ENCODE results near the gene TRIP13.
"Not testable (repeated sequence)": the region's sequence is repeated elsewhere in the genome, so short reads cannot be mapped to it uniquely, and the experiment has no call there.

TRIP13 gene

GRCh38 chr5:922436-923280 is 30.0 kb downstream of the TRIP13 start:
- DNase-seq = no peak

DNA sequence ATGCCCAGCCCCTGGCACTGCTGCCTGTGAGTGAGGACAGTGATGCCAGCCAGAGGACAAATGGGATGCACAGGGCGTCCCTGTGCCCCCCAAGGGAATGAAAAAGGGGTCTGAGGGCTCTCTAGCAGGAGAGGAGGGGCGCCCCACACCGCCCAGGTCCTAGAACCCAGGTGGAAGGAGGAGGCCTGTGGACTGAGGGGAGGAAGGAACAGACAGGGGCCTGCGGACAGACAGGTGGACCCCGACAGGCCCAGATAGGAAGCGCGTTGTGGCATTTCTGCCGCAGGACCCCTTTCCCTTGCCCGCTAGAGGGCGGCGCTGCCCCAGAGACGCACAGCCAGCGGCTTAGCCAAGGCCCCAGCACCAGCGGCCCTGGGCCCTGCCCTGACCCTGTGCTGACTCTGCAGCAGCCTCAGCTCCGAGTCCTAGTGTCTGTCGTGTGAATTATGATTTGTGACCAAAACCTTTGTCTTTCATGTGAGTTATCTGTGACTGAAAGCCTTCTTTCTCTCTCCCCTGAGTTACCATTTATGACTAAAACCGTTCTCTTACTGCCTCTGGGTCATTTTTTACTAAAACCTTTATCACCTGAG is 30.7 kb downstream of the TRIP13 start:
- DNase-seq = peak; percentile 93

GRCh38 chr5:926417-927171 is 33.9 kb downstream of the TRIP13 start:
- peak; percentile 65 for DNase-seq

- no peak for DNase-seq
Observed at GRCh38 chr5:927172-928015, 34.7 kb downstream of the TRIP13 start.

DNA sequence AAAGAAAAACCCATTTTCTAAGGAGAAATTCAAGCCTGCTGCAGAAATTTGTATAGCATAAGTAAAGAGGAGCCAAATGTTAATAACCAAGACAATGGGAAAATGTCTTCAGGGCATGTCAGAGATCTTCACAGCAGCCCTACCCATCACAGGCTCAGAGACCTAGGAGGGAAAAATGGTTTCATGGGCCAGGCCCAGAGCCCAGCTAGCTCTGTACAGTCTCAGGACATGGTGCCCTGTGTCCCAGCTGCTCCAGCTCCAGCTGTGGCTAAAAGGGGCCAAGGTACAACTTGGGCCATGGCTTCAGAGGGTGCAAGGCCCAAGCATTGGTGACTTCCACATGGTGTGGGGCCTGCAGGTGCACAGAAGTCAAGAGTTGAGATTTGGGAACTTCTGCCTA is 36.5 kb downstream of the TRIP13 start:
- not testable (repeated sequence) for DNase-seq

GRCh38 chr5:929596-929995 is 36.9 kb downstream of the TRIP13 start:
- no peak for DNase-seq

DNA sequence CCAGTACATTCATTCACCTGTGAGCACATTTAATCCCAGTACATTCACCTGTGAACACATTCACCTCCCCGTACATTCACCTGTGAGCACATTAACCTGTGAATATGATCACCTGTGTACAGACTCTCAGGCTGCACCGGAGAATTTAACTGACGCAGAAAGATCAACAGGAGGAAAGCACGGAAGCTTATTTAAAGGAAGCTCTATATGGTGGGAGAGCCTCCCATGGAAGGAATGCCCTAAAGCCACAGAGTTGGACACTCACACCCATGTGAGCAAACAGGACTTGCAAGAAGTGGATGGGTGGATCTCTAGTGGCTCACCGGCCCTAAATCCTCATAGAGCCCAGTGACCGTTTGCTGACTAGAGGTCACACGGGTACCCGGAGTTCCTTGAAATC is 38.2 kb downstream of the TRIP13 start:
- DNase-seq = no peak

DNA sequence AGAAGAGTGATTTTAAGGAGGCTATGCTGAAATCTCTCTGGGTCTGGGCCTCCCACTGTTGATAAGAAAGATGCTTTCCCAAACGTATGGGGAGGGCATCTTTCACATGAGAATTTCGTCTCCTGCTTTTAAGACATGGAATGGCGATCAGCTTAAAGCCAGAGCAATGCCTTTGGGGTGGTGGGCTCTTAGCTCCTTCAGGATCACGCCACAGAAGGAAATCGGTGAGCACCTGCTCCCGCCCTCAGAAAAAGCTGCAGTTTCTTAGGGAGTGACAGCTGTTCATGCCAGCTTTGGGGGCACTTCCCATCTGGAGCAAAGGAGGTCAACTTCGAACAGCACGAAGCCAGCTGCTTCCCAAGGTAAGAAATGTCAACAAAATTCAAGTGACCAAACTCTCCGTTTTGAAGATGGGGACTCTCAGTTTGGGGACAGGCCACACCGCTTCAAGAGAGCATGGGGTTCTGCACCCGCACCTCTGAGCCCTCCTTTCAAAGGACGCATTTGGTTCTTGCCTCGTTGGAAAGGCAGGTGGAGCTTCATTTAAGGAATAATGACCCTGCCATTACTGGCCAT is 39.0 kb downstream of the TRIP13 start:
- no peak for DNase-seq

DNA sequence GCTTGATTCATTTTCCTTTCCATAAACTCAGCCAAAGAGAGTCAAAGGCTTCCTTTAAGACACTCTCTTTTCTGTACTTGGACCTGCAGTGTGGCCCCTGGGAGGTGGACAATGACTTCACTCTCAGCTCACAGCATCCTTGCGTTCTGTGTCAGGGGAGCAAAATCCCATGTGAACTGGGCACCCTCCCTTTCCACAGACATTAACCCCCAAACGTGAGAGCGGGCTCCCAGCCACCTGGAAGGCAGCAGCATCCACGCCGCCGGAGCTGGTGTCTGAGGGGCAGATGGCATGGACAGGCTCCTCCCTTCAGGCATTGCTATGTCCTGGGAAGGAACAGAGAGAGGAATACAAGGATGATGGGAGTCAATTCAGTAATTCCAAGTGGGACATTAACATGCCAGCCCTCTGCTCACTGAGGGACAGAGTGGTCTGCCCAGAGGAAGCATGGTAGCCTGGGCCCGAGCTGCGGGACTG is 39.5 kb downstream of the TRIP13 start:
- DNase-seq = no peak

DNA sequence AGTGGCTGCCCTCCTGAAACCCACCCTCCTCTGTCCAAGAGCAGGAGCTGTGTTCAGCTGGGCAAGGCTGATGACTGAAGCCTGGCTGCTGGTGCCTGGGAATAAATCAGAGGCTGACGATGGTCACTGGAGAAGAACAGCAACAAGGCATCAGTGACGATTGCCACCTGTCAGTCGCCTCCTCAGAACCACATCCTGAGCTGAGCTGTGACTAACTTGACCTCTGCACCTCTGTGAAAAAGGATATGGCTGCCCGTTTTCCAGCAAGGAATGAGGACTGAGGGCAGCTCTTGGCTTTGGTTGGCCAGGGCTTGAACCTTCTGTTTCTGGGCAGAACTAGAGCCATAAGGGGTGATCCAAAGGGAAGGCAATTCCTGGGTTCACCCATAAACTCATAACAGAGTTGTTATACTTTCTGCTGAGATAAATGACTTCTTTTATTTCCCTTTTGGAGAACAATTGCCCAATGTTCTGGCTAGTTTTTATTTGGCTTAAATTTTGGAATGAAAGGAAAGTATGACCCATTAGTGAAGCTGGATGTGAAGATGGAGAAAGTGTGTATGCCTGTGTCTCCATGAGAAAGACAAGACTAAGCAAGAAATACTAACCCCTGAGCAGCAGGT is 40.1 kb downstream of the TRIP13 start:
- no peak for DNase-seq

- no peak for DNase-seq
Observed at GRCh38 chr5:933251-933861, 40.7 kb downstream of the TRIP13 start.

- DNase-seq = not testable (repeated sequence)
Observed at GRCh38 chr5:933951-934350, 41.3 kb downstream of the TRIP13 start.

GRCh38 chr5:934381-934967 is 41.8 kb downstream of the TRIP13 start:
- DNase-seq = peak; percentile 31

GRCh38 chr5:935510-936084 is 42.9 kb downstream of the TRIP13 start:
- DNase-seq = peak; percentile 83

DNA sequence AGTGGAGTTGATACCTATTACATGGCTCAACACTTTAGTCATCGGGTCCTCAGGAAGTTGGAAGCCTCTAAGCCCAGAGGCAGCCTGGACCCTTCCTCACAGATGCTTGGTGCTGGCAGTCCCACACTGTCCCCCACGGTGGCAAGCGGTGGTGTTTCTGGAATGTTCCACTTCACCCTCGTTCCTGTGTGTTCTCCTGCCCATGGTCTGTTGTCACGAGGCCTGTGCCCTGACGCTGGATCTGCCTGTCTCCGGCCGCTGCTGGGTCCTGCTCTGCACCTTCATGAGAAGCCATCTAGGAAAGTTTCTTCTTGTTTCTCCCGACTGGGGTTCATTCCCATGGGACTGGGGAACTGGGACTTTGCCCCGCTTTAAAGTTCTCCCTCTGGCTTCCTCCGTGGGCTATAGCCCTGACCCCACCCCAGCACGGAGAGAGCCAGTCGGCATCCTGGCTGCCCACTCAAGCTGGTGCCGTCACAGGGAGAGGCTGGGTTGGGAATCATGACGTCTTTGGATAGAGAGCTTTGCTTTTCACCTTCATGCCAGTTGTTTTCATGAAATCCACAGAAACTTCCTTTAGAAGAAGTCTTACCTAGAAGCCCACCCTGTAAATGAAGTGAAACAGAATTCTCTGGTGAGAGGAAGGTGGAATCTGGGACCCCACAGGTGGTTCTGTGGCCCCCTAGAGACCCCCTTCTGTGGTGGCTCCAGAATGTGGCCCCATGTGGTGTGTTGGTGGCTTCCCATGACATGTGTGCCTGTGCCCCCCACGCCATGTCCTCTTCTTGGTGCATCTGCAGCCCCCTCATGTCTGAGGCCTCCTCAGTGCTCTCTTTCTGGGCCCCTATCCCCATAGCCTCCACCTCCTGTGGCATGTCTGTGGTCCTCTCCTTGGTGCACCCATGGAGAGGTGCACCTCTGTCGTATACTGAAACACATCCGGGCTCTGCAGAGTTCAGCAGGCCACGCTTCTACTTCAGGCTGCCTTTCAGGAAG is 43.8 kb downstream of the TRIP13 start:
- no peak for DNase-seq

DNA sequence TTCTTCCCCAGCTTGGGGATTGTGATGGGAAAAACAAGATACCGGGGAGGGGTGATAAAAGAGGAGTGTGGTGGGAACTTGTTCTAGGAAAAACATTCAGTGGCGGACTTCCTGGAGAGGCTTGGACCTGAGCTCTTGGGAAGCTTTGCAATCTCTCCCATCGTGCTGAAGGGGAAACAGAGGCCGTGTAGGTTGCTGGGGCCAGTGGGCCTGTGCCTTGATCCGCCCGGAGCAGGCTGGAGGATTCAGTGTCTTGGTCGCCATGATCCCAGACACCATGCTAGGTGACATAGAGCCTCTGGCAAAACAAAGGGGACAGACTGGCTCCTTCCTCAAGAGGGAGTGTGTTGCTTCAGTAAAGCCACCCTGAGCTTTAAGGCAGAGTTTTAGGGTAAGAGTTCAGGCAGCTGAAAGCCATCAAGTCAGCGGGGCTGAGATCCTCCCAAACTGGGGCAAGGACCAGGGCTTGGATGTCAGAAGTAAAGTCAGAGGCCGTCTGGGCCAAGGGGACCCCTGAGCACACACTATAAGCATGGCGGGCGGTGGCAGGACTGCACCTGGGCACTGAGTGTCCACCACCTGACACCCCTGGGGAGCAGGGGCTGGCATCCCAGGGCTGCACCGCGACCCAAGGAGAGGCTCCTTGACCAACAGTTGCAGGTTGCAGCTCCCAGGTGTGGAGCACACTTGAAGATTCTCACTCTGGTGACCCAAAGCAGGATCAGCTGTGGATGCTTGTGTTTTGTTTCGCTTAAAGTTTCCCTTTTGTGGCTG is 44.7 kb downstream of the TRIP13 start:
- no peak for DNase-seq

DNA sequence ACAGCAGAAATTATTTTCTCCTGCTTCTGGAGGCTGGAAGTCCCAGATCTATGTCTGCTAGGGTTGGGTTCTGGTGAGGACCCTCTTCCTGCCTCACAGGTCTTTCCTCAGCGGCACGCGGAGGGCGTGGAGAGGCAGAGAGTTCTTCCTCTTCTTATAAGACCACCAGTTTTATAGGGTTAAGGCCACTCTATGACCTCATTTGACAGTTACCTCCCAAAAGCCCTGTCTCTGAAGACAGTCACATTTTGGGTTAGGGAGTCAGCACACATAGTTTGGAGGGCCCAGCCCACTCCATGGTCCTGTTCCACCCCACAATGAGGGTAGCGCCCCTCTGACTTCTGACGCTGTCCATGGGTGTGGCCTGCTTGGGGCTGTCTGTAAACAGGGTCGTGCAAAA is 46.7 kb downstream of the TRIP13 start:
- DNase-seq = no peak

DNA sequence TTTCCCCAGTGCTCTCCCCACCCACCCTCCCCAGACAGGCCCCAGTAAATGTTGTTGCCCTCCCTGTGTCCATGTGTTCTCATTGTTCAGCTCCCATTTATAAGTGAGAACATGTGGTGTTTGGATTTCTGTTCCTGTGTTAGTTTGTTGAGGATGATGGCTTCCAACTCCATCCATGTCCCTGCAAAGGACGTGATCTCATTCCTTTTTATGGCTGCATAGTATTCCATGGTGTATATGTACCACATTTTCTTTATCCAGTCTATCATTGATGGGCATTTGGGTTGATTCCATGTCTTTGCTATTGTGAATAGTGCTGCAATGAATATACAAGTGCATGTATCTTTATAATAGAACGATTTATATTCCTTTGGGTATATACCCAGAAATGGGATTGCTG is 48.1 kb downstream of the TRIP13 start:
- DNase-seq = not testable (repeated sequence)
